GM11168 (cell line): Measurements from ENCODE around the gene SLC2A14.
"Not testable (repeated sequence)": the region's sequence is repeated elsewhere in the genome, so short reads cannot be mapped to it uniquely, and the experiment has no call there.

ENCODE experiments used
- in situ Hi-C: fragments of 300-500 bp; cut with MboI; formaldehyde crosslinking; loops from one replicate; pipeline ENCODE4 v1.12.0; 2022; ENCODE audit warnings: low sequenced_read_pairs; ENCODE audit not compliant: unreplicated experiment

Gene SLC2A14

DNA sequence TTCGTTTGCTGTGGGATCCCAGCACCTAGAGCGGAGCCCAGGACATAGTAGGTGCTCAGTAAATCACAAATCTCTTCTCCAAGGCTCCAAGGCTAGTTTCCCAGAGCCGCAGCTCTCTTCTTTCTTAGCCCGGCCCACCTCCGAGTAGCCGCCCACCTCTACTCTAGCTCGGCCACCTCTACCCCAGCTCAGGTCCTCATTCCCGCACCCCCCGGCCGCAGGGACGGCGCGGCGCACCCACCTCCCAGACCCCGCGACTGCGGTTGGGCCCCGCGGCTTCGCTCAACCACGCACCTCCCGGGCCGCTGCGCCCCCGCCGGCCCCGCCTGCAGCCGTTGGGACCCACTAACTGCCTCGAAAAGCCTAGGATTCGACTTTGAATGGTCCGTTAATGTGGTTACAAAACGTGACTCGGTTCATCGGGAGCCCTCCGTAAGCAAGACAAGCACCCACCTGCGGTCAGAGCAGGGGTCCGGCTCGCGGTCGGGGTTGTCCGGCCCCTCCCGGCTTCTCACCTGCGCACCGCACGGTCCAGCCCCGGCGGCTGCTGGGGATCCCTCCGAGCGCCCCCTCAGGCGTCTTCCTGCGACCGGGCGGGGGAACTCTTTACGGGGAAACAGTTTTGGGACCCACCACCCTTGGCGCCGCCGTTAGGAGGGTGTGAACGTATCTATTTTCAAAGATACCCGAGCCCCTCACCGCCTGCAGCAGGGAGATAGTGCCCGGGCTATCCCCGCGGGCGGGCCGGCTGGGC lies at the start of gene SLC2A14:
TSS of gene SLC2A14 (minus strand) at position 350 of the 754 bp plus-strand sequence. CDS start 3,035 bp downstream, outside the sequence.
- in situ Hi-C loops = no loop called here

GRCh38 chr12:7921181-7921580 lies 48.5 kb upstream of the SLC2A14 start:
- in situ Hi-C loops = not testable (repeated sequence)

GRCh38 chr12:7918268-7918590 lies 45.5 kb upstream of the SLC2A14 start:
- in situ Hi-C loops = not testable (repeated sequence)

- in situ Hi-C loops = no loop called here
These were observed 44.9 kb upstream of the SLC2A14 start for GRCh38 chr12:7917392-7918267.

GRCh38 chr12:7916936-7917335 lies 44.2 kb upstream of the SLC2A14 start:
- in situ Hi-C loops = no loop called here

- in situ Hi-C loops = no loop called here
These were observed 43.1 kb upstream of the SLC2A14 start for GRCh38 chr12:7915661-7916403.

- in situ Hi-C loops = not testable (repeated sequence)
These were observed 37.4 kb upstream of the SLC2A14 start for GRCh38 chr12:7910106-7910505.

DNA sequence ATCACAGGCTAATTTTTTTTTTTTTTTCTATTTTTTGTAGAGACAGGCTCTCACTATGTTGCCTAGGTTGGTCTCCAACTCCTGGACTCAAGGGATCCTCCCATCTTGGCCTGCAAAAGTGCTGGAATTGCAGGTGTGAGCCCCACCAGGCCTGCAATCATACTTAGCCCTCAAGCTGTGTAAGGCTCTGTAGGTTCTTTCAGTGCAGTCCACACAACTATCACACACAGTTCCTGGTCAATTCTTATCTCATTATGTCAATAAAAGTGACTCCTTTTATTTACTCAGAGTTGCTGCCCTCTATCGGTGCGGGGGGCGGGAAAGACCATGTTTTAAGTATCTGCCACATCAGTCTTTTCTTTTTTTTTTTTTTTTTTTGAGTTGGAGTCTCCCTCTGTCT lies 34.3 kb upstream of the SLC2A14 start:
- in situ Hi-C loops = no loop called here

DNA sequence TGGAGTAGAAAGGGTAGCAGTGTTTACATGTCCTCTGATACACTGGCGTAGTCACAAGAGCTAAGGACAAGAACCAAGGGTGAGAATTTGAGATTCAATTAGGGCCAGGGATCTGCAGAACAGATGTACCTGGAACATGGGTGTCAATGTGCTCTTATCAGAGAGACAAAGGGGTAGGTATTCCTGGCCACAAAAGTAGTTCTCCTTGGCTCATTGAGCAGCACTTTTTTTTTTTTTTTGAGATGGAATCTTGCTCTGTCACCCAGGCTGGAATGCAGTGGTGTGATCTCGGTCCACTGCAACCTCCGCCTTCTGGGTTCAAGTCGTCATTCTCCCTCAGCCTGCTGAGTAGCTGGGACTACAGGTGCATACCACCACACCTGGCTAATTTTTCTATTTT lies 33.6 kb upstream of the SLC2A14 start:
- in situ Hi-C loops = not testable (repeated sequence)

DNA sequence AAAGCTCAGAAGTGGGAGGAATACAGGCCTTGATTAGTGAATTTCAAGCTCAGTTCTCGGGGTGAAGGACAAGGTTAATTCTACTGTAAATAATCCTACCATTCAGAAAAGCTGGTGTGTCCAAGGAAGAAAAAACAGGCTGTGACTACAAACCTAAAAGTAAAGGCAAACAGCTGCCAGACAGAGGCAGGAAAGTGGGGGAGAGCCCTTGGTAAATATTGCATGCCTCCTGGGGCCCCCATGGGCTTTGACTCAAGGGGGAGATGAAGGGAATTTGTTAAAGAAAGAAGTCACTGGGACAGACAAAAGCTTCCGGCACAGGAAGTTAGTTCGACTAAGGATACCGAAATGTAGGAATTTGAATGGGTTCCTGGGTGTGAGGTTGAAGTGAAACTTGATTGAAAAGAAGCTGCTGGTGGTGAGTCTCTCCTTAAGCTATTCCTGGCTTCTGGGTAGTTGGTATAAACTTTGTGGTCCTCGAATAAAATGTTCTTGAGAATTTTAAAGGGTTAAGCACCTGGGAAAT lies 32.9 kb upstream of the SLC2A14 start:
- in situ Hi-C loops = not testable (repeated sequence)

GRCh38 chr12:7905071-7905470 lies 32.4 kb upstream of the SLC2A14 start:
- in situ Hi-C loops = no loop called here

- in situ Hi-C loops = not testable (repeated sequence)
These were observed 29.7 kb upstream of the SLC2A14 start for GRCh38 chr12:7902416-7902815.

DNA sequence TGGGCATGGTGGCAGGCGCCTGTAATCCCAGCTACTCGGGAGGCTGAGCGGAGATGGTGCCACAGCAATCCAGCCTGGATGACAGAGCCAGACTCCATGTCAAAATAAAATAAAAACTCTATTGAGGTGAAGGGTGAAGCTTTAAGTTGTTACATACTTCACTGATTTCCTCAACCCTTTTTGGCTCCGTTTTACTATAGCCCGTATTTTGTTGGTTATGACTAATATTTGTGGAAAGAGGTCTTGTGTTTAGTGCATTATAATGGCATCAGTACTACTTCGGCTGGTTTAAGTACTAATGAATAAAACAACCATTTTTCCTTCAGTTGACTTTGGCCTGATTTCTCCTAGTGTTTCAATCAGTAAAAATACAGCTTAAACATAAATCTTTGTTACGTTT lies 27.0 kb upstream of the SLC2A14 start:
- in situ Hi-C loops = no loop called here

DNA sequence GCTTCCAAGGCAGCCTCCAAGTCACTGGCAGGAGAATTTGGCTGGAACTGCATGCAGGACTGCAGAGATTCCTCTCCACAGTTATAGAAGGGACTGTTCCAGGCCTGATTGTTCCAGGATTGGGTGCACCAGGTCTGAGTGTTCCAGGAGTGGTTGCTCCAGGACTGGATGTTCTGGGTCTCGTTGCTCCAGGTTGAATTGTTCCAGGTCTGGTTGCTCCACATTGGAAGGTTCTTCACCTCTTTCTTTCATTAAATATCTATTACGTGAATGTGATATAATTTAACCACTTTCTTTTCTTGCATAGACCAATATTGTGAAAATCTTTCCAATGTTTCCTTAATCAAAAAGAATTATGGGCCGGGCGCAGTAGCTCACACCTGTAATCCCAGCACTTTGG lies 24.0 kb upstream of the SLC2A14 start:
- in situ Hi-C loops = not testable (repeated sequence)

GRCh38 chr12:7892186-7892980 lies 19.7 kb upstream of the SLC2A14 start:
- in situ Hi-C loops = no loop called here

GRCh38 chr12:7884689-7885088 lies 12.0 kb upstream of the SLC2A14 start:
- in situ Hi-C loops = no loop called here

GRCh38 chr12:7881736-7882120 lies 9.0 kb upstream of the SLC2A14 start:
- in situ Hi-C loops = not testable (repeated sequence)

- in situ Hi-C loops = not testable (repeated sequence)
These were observed 8.4 kb upstream of the SLC2A14 start for GRCh38 chr12:7880952-7881735.

GRCh38 chr12:7879246-7879645 lies 6.5 kb upstream of the SLC2A14 start:
- in situ Hi-C loops = no loop called here
